HG03558 (cell line): ENCODE data around the gene UBL3.

Experiments
- ATAC-seq: cut with Tn5 transposase; IDR thresholded peaks from one replicate; pipeline ENCODE4 v1.9.1; 2021; ENCODE audit warnings: moderate number of reproducible peaks; ENCODE audit not compliant: unreplicated experiment; ENCODE audit errors: extremely low read depth

Gene UBL3

GRCh38 chr13:29816715-29817114, 33.7 kb downstream of the UBL3 start:
- no peak for ATAC-seq

- no peak for ATAC-seq
Measured at GRCh38 chr13:29815336-29815735, 35.1 kb downstream of the UBL3 start.

GRCh38 chr13:29810898-29811297, 39.5 kb downstream of the UBL3 start:
- ATAC-seq, result no peak

GRCh38 chr13:29810145-29810742, 40.2 kb downstream of the UBL3 start:
- no peak for ATAC-seq

- ATAC-seq, result no peak
Measured at GRCh38 chr13:29808264-29808663, 42.2 kb downstream of the UBL3 start.

GRCh38 chr13:29805994-29806979, 44.1 kb downstream of the UBL3 start:
- no peak for ATAC-seq

GRCh38 chr13:29803221-29803620, 47.2 kb downstream of the UBL3 start:
- no peak for ATAC-seq

GRCh38 chr13:29802621-29803020, 47.8 kb downstream of the UBL3 start:
- no peak for ATAC-seq

- no peak for ATAC-seq
Measured at GRCh38 chr13:29801737-29802305, 48.6 kb downstream of the UBL3 start.

- no peak for ATAC-seq
Measured at GRCh38 chr13:29801102-29801501, 49.3 kb downstream of the UBL3 start.

- no peak for ATAC-seq
Measured at GRCh38 chr13:29800687-29801086, 49.7 kb downstream of the UBL3 start.

GRCh38 chr13:29799041-29799440, 51.4 kb downstream of the UBL3 start:
- ATAC-seq, result no peak

- no peak for ATAC-seq
Measured at GRCh38 chr13:29791997-29792780, 58.2 kb downstream of the UBL3 start.

- no peak for ATAC-seq
Measured at GRCh38 chr13:29791508-29791907, 58.9 kb downstream of the UBL3 start.

- ATAC-seq, result no peak
Measured at GRCh38 chr13:29786698-29787097, 63.7 kb downstream of the UBL3 start.

- ATAC-seq, result no peak
Measured at GRCh38 chr13:29785978-29786377, 64.4 kb downstream of the UBL3 start.

- ATAC-seq, result no peak
Measured at GRCh38 chr13:29782798-29783197, 67.6 kb downstream of the UBL3 start.

- ATAC-seq, result no peak
Measured at GRCh38 chr13:29774830-29775229, 75.6 kb downstream of the UBL3 start.

- no peak for ATAC-seq
Measured at GRCh38 chr13:29771247-29771646, 79.2 kb downstream of the UBL3 start.

GRCh38 chr13:29767006-29767405, 83.4 kb downstream of the UBL3 start:
- no peak for ATAC-seq
